ENCODE results near the gene PBX4.

GRCh38 chr19:19602713-19603324 is 15.7 kb downstream of the PBX4 start:
- TF ChIP-seq CTCF (IDR thresholded peaks at IDR 0.05) (no peak), ZFX (IDR thresholded peaks at IDR 0.05; ENCODE audit: borderline replicate concordance) (no peak)
